Heart right ventricle (tissue), 16 donors: ENCODE results near the gene DISC1. TPM values are rescaled to one million over a fixed set of nuclear protein-coding genes. Genes with fewer than 3 reads are reported as not detected.
"Not testable (repeated sequence)": the region's sequence is repeated elsewhere in the genome, so short reads cannot be mapped to it uniquely, and the experiment has no call there.

Experiments
- ATAC-seq, 8 donors: fragments of 200-7000 bp; cut with Tn5 transposase; one replicate each; pipeline ENCODE4 v1.9.1; 2020; ENCODE audit warnings: mild to moderate bottlenecking in 8 of 8, moderate library complexity in 8 of 8, moderate number of reproducible peaks in 1 of 8
- DNase-seq, 2 donors: peaks; one replicate each; pipeline ENCODE4 v3.0.0-alpha.2; 2020
- H3K27ac ChIP-seq, 10 donors: fragments of 200-600 bp; sonication (generic) in 2 of 10; one replicate each; pipeline versions ENCODE4 v1.5.0 to v1.8.0; 2020 to 2022; ENCODE audit warnings: mild to moderate bottlenecking in 3 of 10
- H3K27me3 ChIP-seq, 7 donors: fragments of 200-600 bp; one replicate each; pipeline ENCODE4 v1.8.0; 2021 to 2022; ENCODE audit warnings: mild to moderate bottlenecking in 2 of 7
- H3K36me3 ChIP-seq, 9 donors: fragments of 200-600 bp; sonication (generic) in 1 of 9; one replicate each; pipeline versions ENCODE4 v1.5.0 to v1.8.0; 2020 to 2022; ENCODE audit warnings: mild to moderate bottlenecking in 2 of 9
- H3K4me1 ChIP-seq, 9 donors: fragments of 200-600 bp; sonication (generic) in 1 of 9; one replicate each; pipeline versions ENCODE4 v1.5.0 to v1.8.0; 2020 to 2022; ENCODE audit warnings: mild to moderate bottlenecking in 4 of 9
- H3K4me3 ChIP-seq, 10 donors: fragments of 200-600 bp; sonication (generic) in 2 of 10; one replicate each; pipeline versions ENCODE4 v1.5.0 to v1.8.0; 2020 to 2022; ENCODE audit warnings: mild to moderate bottlenecking in 7 of 10, moderate library complexity in 2 of 10
- H3K9me3 ChIP-seq, 11 donors: fragments of 200-600 bp in 10 of 11; sonication (generic) in 2 of 11; one replicate each; pipeline versions ENCODE4 v1.5.0 to v1.8.0; 2013 to 2022; ENCODE audit warnings: mild to moderate bottlenecking in 2 of 11, control low read depth in 1 of 11, moderate library complexity in 1 of 11
- CTCF ChIP-seq, 9 donors: fragments of 200-600 bp; sonication (generic) in 2 of 9; IDR thresholded peaks; one replicate each; pipeline versions ENCODE4 v1.5.0 to v1.8.0; 2021 to 2022; ENCODE audit warnings: antibody characterized with exemption in 9 of 9, mild to moderate bottlenecking in 5 of 9, moderate library complexity in 1 of 9
- WGBS, 2 donors: extraction: QIAGEN DNeasy Blood & Tissue Kit; methylation state at CpG; one replicate each; pipeline ENCODE4 v1.1.7; 2013; ENCODE audit warnings: inconsistent platforms in 1 of 2; 5-methylcytosine and 5-hydroxymethylcytosine counted together
- intact Hi-C, 10 donors: fragments of 100-400 bp; cut with DNase I; formaldehyde crosslinking; loops; one replicate each; pipeline versions ENCODE4 v1.11.1 to v1.14.2; 2022
- polyA plus RNA-seq, 2 donors: library from polyadenylated mRNA; stranded (reverse); fragments of 200-250 nt; gene quantifications; one replicate each; pipeline ENCODE4 v1.2.3, GENCODE V29; 2013
- total RNA-seq, 10 donors: library from RNA; stranded (reverse); fragmentation: NEBNext Ultra II Directional in 3 of 10; extraction: Animal tissue kit (Norgen Biotek cat#: 25700) in 3 of 10; gene quantifications; one replicate each; pipeline versions ENCODE4 v1.2.1 to v1.2.4, GENCODE V29; 2021 to 2023
- donor health status: Arrhythmogenic right ventricular cardiomyopathy.
- donor health status: ischemic (EF 13 %, LVEDD 7.1; RV severe dilation, severe dysfunction).
- donor health status: healthy with polysubstance abuse.
- donor health status: DM: no; HTN: yes; CAD: no.
- donor health status: DM: no; HTN: no; CAD: no.
- donor health status: ischemic (EF 25% LVEDD 6.9; RV normal size, moderate dysfunction).
- donor health status: ischemic (EF 25% LVEDD 5.7; RV mildly dilated, moderate dysfunction).
- donor health status: healthy.
- donor health status: DM: yes; HTN: yes; CAD: no.
- donor health status: Ischemic cardiomyopathy.
- donor health status: ischemic (EF 35%, LVEDD 5.7; RV mildly dilated, moderate dysfunction).
- donor health status: nonischemic (EF 11% LVEDD 7.7; RV severe dilation, severe dysfunction).
- donor health status: DM: yes; HTN: yes; CAD: no.
- donor health status: PGD.
- donor health status: ischemic (EF 29% LVEDD 5.4; RV normal size, mild dysfunction).
- donor health status: nonischemic (EF 23%, LVEDD 6.1; RV moderate dilation, normal function).

Gene DISC1
- total and polyA plus RNA-seq, 12 donors, result 1.4 to 6.4 (median 4.0) TPM

GRCh38 chr1:231763456-231763855 is 136.9 kb downstream of the DISC1 start:
- TF ChIP-seq CTCF (IDR thresholded peaks at IDR 0.05), result no peak
- no peaks in the 10 kb centered on the region for H3K9me3 ChIP-seq

GRCh38 chr1:231765825-231766224 is 139.2 kb downstream of the DISC1 start:
- 94 to 97% methylated on average over 7 of the region's 7 CpGs for WGBS, 2 donors
- not testable (repeated sequence) for ATAC-seq, H3K27me3 ChIP-seq

More at GRCh38 chr1:231763456-231763855, 136.9 kb downstream of the DISC1 start:
- DNase-seq (no peak), ATAC-seq (no peak)
- 91 to 93% methylated on average over 2 of the region's 2 CpGs for WGBS, 2 donors
- intact Hi-C loops, result no loop called here
- Histone ChIP-seq H3K36me3 (peaks cover 0 to 13% (median 0%) of the 10 kb centered on the region in 9 donors), H3K27ac (no peak overlapping the region), H3K4me1 (no peaks in the 10 kb centered on the region), H3K4me3 (no peak overlapping the region), H3K27me3 (no peaks in the 10 kb centered on the region)

GRCh38 chr1:231767471-231767870 is 140.9 kb downstream of the DISC1 start:
- intact Hi-C loops, result no loop called here
- peaks cover 0 to 44% (median 4%) of the 10 kb centered on the region in 9 donors for H3K36me3 ChIP-seq
- no peaks in the 10 kb centered on the region for H3K4me1 ChIP-seq
- H3K9me3 ChIP-seq, result no peaks in the 10 kb centered on the region
- no peak for ATAC-seq
- WGBS, 2 donors, result 88 to 89% methylated on average over 4 of the region's 4 CpGs
- TF ChIP-seq CTCF (IDR thresholded peaks at IDR 0.05), result no peak
- no peaks in the 10 kb centered on the region for H3K27me3 ChIP-seq
- H3K4me3 ChIP-seq, result no peak overlapping the region
- no peak for DNase-seq
- H3K27ac ChIP-seq, result no peak overlapping the region

More at GRCh38 chr1:231765825-231766224, 139.2 kb downstream of the DISC1 start:
- H3K9me3 ChIP-seq, H3K27ac ChIP-seq, H3K4me3 ChIP-seq, intact Hi-C loops, H3K4me1 ChIP-seq, DNase-seq: not testable (repeated sequence)
- peaks cover 0 to 28% (median 0%) of the 10 kb centered on the region in 9 donors for H3K36me3 ChIP-seq

- no peak overlapping the region for H3K27ac ChIP-seq
- ATAC-seq, result no peak
- DNase-seq, result no peak
- TF ChIP-seq CTCF (IDR thresholded peaks at IDR 0.05), result no peak
- H3K4me1 ChIP-seq, result no peaks in the 10 kb centered on the region
- intact Hi-C loops, result no loop called here
- H3K27me3 ChIP-seq, result no peaks in the 10 kb centered on the region
- 85 to 89% methylated on average over 1 of the region's 1 CpG for WGBS, 2 donors
- peaks cover 0 to 50% (median 4%) of the 10 kb centered on the region in 9 donors for H3K36me3 ChIP-seq
- no peak overlapping the region for H3K4me3 ChIP-seq
- H3K9me3 ChIP-seq, result no peaks in the 10 kb centered on the region
These were observed 141.8 kb downstream of the DISC1 start for GRCh38 chr1:231768416-231768815.

- WGBS, 2 donors, result 73 to 78% methylated on average over 8 of the region's 8 CpGs
These were observed 144.1 kb downstream of the DISC1 start for GRCh38 chr1:231770506-231771175.

More at GRCh38 chr1:231770506-231771175, 144.1 kb downstream of the DISC1 start:
- no peak overlapping the region for H3K27ac ChIP-seq
- TF ChIP-seq CTCF (IDR thresholded peaks at IDR 0.05), result no peak
- peaks cover 0 to 5% (median 0%) of the 10 kb centered on the region in 9 donors for H3K4me1 ChIP-seq
- H3K4me3 ChIP-seq, result no peak overlapping the region
- H3K27me3 ChIP-seq, result no peaks in the 10 kb centered on the region
- peaks cover 0 to 50% (median 4%) of the 10 kb centered on the region in 9 donors for H3K36me3 ChIP-seq
- intact Hi-C loops, result loop anchor here in 1 of 10 donors (5.0 kb wide), 1 partner anchor 37 kb away; no protein-coding TSS in a partner anchor
- no peak for ATAC-seq
- DNase-seq, result no peak
- H3K9me3 ChIP-seq, result no peaks in the 10 kb centered on the region
